ENCODE results near the gene POU3F3. TPM values are rescaled to one million over a fixed set of nuclear protein-coding genes. Genes with fewer than 3 reads are reported as not detected.

The POU3F3 gene
- total RNA-seq, 1 donor from 2014 or later: not detected

GRCh38 chr2:104847586-104848160 is 6.2 kb upstream of the POU3F3 start:
- no peaks in the 10 kb centered on the region for H3K9me3 Mint-ChIP-seq (ENCODE audit: low read depth)
- H3K4me1 Mint-ChIP-seq (ENCODE audit: low read depth): peaks cover 10% of the 10 kb centered on the region
- H3K36me3 Mint-ChIP-seq (ENCODE audit: insufficient read depth): no peaks in the 10 kb centered on the region
- no peak for TF ChIP-seq CTCF (IDR thresholded peaks at IDR 0.05; ENCODE audit: unreplicated experiment)
- DNase-seq (ENCODE audit: low spot score, unreplicated experiment): no peak
- H3K4me3 Mint-ChIP-seq (ENCODE audit: low read depth): no peak overlapping the region
- H3K27ac Mint-ChIP-seq: no peak overlapping the region
- H3K27me3 Mint-ChIP-seq: peaks cover 90% of the 10 kb centered on the region

- H3K4me1 Mint-ChIP-seq (ENCODE audit: low read depth): peaks cover 14% of the 10 kb centered on the region
- H3K36me3 Mint-ChIP-seq (ENCODE audit: insufficient read depth): no peaks in the 10 kb centered on the region
- no peak overlapping the region for H3K27ac Mint-ChIP-seq
- H3K9me3 Mint-ChIP-seq (ENCODE audit: low read depth): no peaks in the 10 kb centered on the region
- H3K27me3 Mint-ChIP-seq: peaks cover 94% of the 10 kb centered on the region
- no peak overlapping the region for H3K4me3 Mint-ChIP-seq (ENCODE audit: low read depth)
- no peak for TF ChIP-seq CTCF (IDR thresholded peaks at IDR 0.05; ENCODE audit: unreplicated experiment)
- no peak for DNase-seq (ENCODE audit: low spot score, unreplicated experiment)
Observed at GRCh38 chr2:104848526-104848925, 5.4 kb upstream of the POU3F3 start.

GRCh38 chr2:104849101-104849500 is 4.8 kb upstream of the POU3F3 start:
- Mint-ChIP-seq H3K27me3 (peaks cover 94% of the 10 kb centered on the region), H3K4me1 (ENCODE audit: low read depth) (peaks cover 14% of the 10 kb centered on the region), H3K27ac (no peak overlapping the region), H3K9me3 (ENCODE audit: low read depth) (no peaks in the 10 kb centered on the region), H3K36me3 (ENCODE audit: insufficient read depth) (no peaks in the 10 kb centered on the region), H3K4me3 (ENCODE audit: low read depth) (no peak overlapping the region)
- no peak for TF ChIP-seq CTCF (IDR thresholded peaks at IDR 0.05; ENCODE audit: unreplicated experiment)
- no peak for DNase-seq (ENCODE audit: low spot score, unreplicated experiment)

- peak; percentile 93 for TF ChIP-seq CTCF (IDR thresholded peaks at IDR 0.05; ENCODE audit: unreplicated experiment)
- H3K4me3 Mint-ChIP-seq (ENCODE audit: low read depth): no peak overlapping the region
- no peak for DNase-seq (ENCODE audit: low spot score, unreplicated experiment)
- H3K36me3 Mint-ChIP-seq (ENCODE audit: insufficient read depth): no peaks in the 10 kb centered on the region
- H3K4me1 Mint-ChIP-seq (ENCODE audit: low read depth): peaks cover 14% of the 10 kb centered on the region
- no peaks in the 10 kb centered on the region for H3K9me3 Mint-ChIP-seq (ENCODE audit: low read depth)
- no peak overlapping the region for H3K27ac Mint-ChIP-seq
- H3K27me3 Mint-ChIP-seq: peaks cover 96% of the 10 kb centered on the region
Observed at GRCh38 chr2:104849618-104850141, 4.2 kb upstream of the POU3F3 start.

GRCh38 chr2:104850361-104851290 is 3.3 kb upstream of the POU3F3 start:
- peaks cover 10% of the 10 kb centered on the region for H3K4me1 Mint-ChIP-seq (ENCODE audit: low read depth)
- DNase-seq (ENCODE audit: low spot score, unreplicated experiment): no peak
- TF ChIP-seq CTCF (IDR thresholded peaks at IDR 0.05; ENCODE audit: unreplicated experiment): no peak
- no peaks in the 10 kb centered on the region for H3K36me3 Mint-ChIP-seq (ENCODE audit: insufficient read depth)
- peaks cover 90% of the 10 kb centered on the region for H3K27me3 Mint-ChIP-seq
- H3K27ac Mint-ChIP-seq: no peak overlapping the region
- no peak overlapping the region for H3K4me3 Mint-ChIP-seq (ENCODE audit: low read depth)
- H3K9me3 Mint-ChIP-seq (ENCODE audit: low read depth): no peaks in the 10 kb centered on the region
